Naive thymus-derived CD8-positive, alpha-beta T cell (primary cell): ENCODE measurements around the gene EEF1G. TPM values are rescaled to one million over a fixed set of nuclear protein-coding genes. Genes with fewer than 3 reads are reported as not detected.

Experiments used
- ATAC-seq, 2 donors: fragments of 150-1000 bp; cut with Tn5 transposase in 1 of 2; sonication (Bioruptor Pico), chemical (Tn5 transposase) in 1 of 2; 1 replicate in 1 of 2; 2 replicates in 1 of 2; pipeline ENCODE4 v1.10.0; 2021; ENCODE audit warnings: mild to moderate bottlenecking in 2 of 2, moderate library complexity in 2 of 2
- POLR2A ChIA-PET: fragments of 350-600 bp; sonication (Branson Sonifier 250); formaldehyde crosslinking; loops from one replicate; lab custom pipeline; 2021; ENCODE audit warnings: antibody characterized with exemption; lab: Charles Lee
- DNase-seq, 10 donors: peaks; one replicate each; pipeline versions ENCODE4 v3.0.0 to v3.0.0-alpha.2; 2020 to 2022
- H3K27ac Mint-ChIP-seq, 10 donors: one replicate each; pipeline ENCODE4 v1.8.0; 2020 to 2022; ENCODE audit warnings: mild to moderate bottlenecking in 10 of 10, mixed read lengths in 10 of 10, moderate library complexity in 4 of 10, inconsistent platforms in 1 of 10
- H3K27me3 Mint-ChIP-seq, 5 donors: one replicate each; pipeline ENCODE4 v1.8.0; 2021 to 2022; ENCODE audit warnings: mixed read lengths in 5 of 5
- H3K36me3 Mint-ChIP-seq, 3 donors: one replicate each; pipeline ENCODE4 v1.8.0; 2020 to 2022; ENCODE audit warnings: mixed read lengths in 3 of 3, mild to moderate bottlenecking in 2 of 3, inconsistent platforms in 1 of 3
- H3K4me1 Mint-ChIP-seq, 4 donors: one replicate each; pipeline ENCODE4 v1.8.0; 2021 to 2022; ENCODE audit warnings: mixed read lengths in 4 of 4
- H3K4me3 Mint-ChIP-seq, 10 donors: one replicate each; pipeline ENCODE4 v1.8.0; 2020 to 2022; ENCODE audit warnings: mild to moderate bottlenecking in 10 of 10, mixed read lengths in 10 of 10, moderate library complexity in 6 of 10, inconsistent platforms in 1 of 10
- H3K9me3 Mint-ChIP-seq, 9 donors: one replicate each; pipeline ENCODE4 v1.8.0; 2020 to 2022; ENCODE audit warnings: mixed read lengths in 9 of 9, mild to moderate bottlenecking in 3 of 9, inconsistent platforms in 1 of 9, moderate library complexity in 1 of 9
- polyA plus RNA-seq, 3 donors: library from polyadenylated mRNA; unstranded; fragments of 300-500 nt; fragmentation: Illumina TruSeq; gene quantifications; one replicate each; pipeline ENCODE4 v1.2.3, GENCODE V29; 2021
- total RNA-seq, 8 experiments: library from RNA in 2 of 8; stranded (reverse) in 2 of 8; gene quantifications; one replicate each; pipeline ENCODE4 v1.2.3 and lab custom pipeline; 2021 to 2026

The EEF1G gene
- total and polyA plus RNA-seq, 5 experiments from 2014 or later, result 1,637 to 2,152 (median 2,038) TPM

DNA sequence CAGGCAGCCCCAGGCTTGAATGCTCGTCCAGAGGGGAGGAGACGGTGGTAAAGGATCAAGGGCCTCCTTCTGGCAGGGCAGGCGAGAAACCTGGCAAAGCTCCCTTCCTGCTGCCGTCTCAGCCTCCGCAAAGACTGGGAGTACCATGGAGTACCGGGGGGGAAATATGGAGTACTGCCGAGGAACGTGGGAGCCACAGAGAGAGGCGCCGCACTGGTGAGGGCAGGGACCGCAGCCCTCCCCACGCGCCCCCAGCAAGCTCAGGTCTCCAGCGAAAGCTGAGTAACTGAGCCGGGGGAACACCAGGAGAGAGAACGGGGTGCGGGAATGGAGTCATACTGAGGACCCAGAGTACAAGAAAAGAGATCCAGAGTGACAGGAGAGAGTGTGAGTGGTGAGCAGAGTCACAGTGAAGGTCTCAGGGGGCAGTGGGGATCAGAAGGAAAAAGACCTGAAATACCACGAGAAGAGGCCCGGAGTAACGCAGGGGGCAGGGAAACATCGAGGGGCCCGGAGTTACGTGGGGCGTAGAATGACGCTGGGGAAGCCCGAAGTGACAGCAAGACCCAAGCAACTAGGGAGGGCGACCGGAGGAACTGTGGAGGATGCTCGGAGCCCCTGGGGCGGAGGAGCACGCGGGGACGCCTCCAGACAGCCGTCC lies 38.1 kb upstream of the EEF1G start:
- POLR2A ChIA-PET, result interaction anchor here (0.9 to 8.0 kb wide), 22 partner anchors 10 to 270 kb away, joined by 3 to 96 read pairs (median 7); partner anchors contain the start of genes B3GAT3, C11orf98, CSKMT and EEF1G
- H3K9me3 Mint-ChIP-seq, result no peaks in the 10 kb centered on the region
- H3K4me3 Mint-ChIP-seq, result peak overlapping the region; percentile 91 to 98 (median 94)
- peak in 7 of 10 donors; percentile 37 to 79 (median 66) for DNase-seq
- H3K27me3 Mint-ChIP-seq, result no peaks in the 10 kb centered on the region
- ATAC-seq, result peak; percentile 55 to 64
- H3K4me1 Mint-ChIP-seq, result peaks cover 34 to 62% (median 58%) of the 10 kb centered on the region in 4 donors
- H3K36me3 Mint-ChIP-seq, result peaks cover 0 to 31% (median 12%) of the 10 kb centered on the region in 3 donors
- peak overlapping the region; percentile 96 to 99 (median 98) for H3K27ac Mint-ChIP-seq

GRCh38 chr11:62610814-62611704 lies 37.4 kb upstream of the EEF1G start:
- DNase-seq (no peak), ATAC-seq (no peak)
- no peaks in the 10 kb centered on the region for H3K27me3 Mint-ChIP-seq
- H3K4me1 Mint-ChIP-seq, result peaks cover 32 to 62% (median 59%) of the 10 kb centered on the region in 4 donors
- peaks cover 0 to 32% (median 12%) of the 10 kb centered on the region in 3 donors for H3K36me3 Mint-ChIP-seq
- H3K27ac Mint-ChIP-seq, result peak overlapping the region; percentile 96 to 99 (median 98)
- H3K4me3 Mint-ChIP-seq, result peak overlapping the region; percentile 91 to 98 (median 94)
- H3K9me3 Mint-ChIP-seq, result no peaks in the 10 kb centered on the region
- POLR2A ChIA-PET, result interaction anchor here (0.6 to 8.0 kb wide), 25 partner anchors 9 to 270 kb away, joined by 3 to 96 read pairs (median 5); partner anchors contain the start of genes B3GAT3, C11orf98, CSKMT and EEF1G

DNA sequence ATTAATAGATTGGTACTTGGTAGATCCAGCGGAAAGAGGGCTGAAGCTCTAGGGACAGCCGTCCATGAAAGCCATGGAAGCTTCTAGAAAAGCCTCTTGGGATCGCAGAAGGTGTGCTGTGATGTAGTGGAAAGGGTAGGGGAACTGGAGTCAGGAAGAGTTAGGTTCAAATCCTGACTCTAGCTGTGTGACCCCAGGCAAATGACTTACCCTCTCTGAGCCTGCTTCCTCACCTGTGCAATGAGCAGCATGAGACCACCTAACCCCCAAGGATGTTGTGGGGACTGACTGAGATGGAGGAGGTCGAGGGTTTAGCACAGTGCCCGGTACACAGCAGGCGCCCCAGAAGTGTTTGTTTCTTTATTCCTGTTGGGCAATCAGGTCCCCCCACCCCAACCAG lies 36.7 kb upstream of the EEF1G start:
- peaks cover 32 to 64% (median 61%) of the 10 kb centered on the region in 4 donors for H3K4me1 Mint-ChIP-seq
- H3K9me3 Mint-ChIP-seq, result no peaks in the 10 kb centered on the region
- no peak for DNase-seq
- POLR2A ChIA-PET, result interaction anchor here (0.6 to 8.0 kb wide), 16 partner anchors 9 to 244 kb away, joined by 3 to 96 read pairs (median 16); partner anchors contain the start of genes B3GAT3, C11orf98, CSKMT and EEF1G
- H3K27ac Mint-ChIP-seq, result peak overlapping the region; percentile 46 to 98 (median 83)
- no peaks in the 10 kb centered on the region for H3K27me3 Mint-ChIP-seq
- peak overlapping the region; percentile 60 to 97 (median 78) for H3K4me3 Mint-ChIP-seq
- peaks cover 0 to 36% (median 12%) of the 10 kb centered on the region in 3 donors for H3K36me3 Mint-ChIP-seq
- no peak for ATAC-seq

- ATAC-seq, result no peak
- peaks cover 0 to 42% (median 15%) of the 10 kb centered on the region in 3 donors for H3K36me3 Mint-ChIP-seq
- POLR2A ChIA-PET, result interaction anchor here (0.7 to 8.0 kb wide), 5 partner anchors 8 to 57 kb away, joined by 4 to 96 read pairs (median 65); partner anchors contain the start of genes C11orf98, CSKMT, GANAB and MTA2
- H3K4me1 Mint-ChIP-seq, result peaks cover 28 to 69% (median 58%) of the 10 kb centered on the region in 4 donors
- no peaks in the 10 kb centered on the region for H3K9me3 Mint-ChIP-seq
- peak overlapping the region in 5 of 10 donors; percentile 19 to 78 (median 34) for H3K4me3 Mint-ChIP-seq
- H3K27ac Mint-ChIP-seq, result peak overlapping the region in 8 of 10 donors; percentile 7 to 79 (median 65)
- H3K27me3 Mint-ChIP-seq, result no peaks in the 10 kb centered on the region
- no peak for DNase-seq
These were observed 35.1 kb upstream of the EEF1G start for GRCh38 chr11:62608776-62609175.

DNA sequence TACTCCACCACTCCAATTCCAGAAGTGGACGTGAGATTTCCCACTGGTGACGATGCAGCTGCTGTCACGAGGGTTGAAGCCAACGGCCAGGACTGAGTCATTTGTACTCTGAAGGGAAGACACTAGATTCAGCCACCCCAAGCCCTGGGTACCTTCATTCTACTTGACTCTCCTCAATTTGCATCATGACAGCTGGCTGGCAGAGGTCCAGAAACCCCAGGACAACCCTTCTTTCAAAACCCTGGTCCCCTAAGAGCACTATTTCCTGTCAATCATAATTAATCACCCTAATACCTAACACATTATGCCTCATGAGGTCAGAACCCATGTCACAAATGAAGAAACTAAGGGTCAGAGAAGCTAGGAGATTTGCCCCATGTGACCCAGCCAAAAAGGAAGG lies 34.0 kb upstream of the EEF1G start:
- H3K36me3 Mint-ChIP-seq, result peaks cover 0 to 51% (median 20%) of the 10 kb centered on the region in 3 donors
- no peak for DNase-seq

DNA sequence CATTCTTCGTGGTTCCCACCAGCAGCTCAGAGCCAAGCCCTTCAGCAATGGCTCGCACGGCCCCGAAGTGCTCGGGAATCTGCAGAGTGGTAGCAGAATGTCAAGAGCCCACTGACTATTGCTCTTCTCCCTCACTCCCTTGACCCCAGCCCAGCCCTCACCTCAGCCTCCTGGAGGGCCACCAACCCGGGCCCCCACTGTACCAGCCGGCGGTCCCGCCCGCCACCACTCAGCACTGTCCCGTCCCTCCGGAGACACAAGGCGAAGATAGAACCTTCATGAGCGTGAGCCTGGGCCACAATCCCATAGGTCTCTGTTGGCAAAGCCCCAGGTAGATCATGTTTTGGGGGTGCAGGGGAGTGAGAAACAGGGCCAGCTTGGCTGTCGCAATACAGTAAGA lies 32.2 kb upstream of the EEF1G start:
- POLR2A ChIA-PET, result interaction anchor here (0.6 to 9.9 kb wide), 7 partner anchors 14 to 236 kb away, joined by 3 to 166 read pairs (median 4); partner anchors contain the start of genes B3GAT3, C11orf98, CSKMT and LBHD1

More for the DNA sequence above, 34.0 kb upstream of the EEF1G start:
- Mint-ChIP-seq H3K4me1 (peaks cover 32 to 74% (median 64%) of the 10 kb centered on the region in 4 donors), H3K27me3 (no peaks in the 10 kb centered on the region), H3K4me3 (peak overlapping the region in 2 of 10 donors; percentile 24 to 33), H3K9me3 (no peaks in the 10 kb centered on the region), H3K27ac (peak overlapping the region in 3 of 10 donors; percentile 2 to 44 (median 11))
- POLR2A ChIA-PET, result interaction anchor here (0.5 to 9.9 kb wide), 7 partner anchors 10 to 58 kb away, joined by 3 to 166 read pairs (median 5); partner anchors contain the start of genes B3GAT3, C11orf98, CSKMT and INTS5
- ATAC-seq, result no peak

DNA sequence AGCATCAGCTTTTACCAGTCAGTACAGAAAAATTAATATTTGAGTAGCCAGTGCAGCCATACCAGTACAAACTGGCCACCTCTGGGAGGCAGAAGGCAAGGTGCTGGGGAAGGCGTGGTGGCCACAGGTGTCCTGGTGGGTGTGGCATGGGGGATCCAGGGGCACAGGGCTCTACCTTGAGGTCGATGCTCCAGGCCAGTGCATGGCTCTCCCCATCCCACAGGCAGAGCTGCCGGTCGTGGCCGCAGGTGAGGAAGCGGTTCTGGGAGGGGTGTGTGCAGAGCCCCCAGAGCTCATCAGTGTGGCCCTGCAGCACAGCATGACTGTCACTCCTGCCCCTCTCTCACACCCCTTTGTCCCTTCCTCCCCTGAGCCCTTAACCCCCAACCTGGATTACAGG lies 31.8 kb upstream of the EEF1G start:
- Mint-ChIP-seq H3K4me1 (peaks cover 29 to 62% (median 57%) of the 10 kb centered on the region in 4 donors), H3K4me3 (no peak overlapping the region), H3K36me3 (peaks cover 0 to 56% (median 22%) of the 10 kb centered on the region in 3 donors), H3K9me3 (no peaks in the 10 kb centered on the region), H3K27ac (peak overlapping the region in 3 of 10 donors; percentile 15 to 56 (median 40)), H3K27me3 (no peaks in the 10 kb centered on the region)
- ATAC-seq, result no peak
- no peak for DNase-seq
- POLR2A ChIA-PET, result interaction anchor here (0.6 to 9.9 kb wide), 9 partner anchors 13 to 236 kb away, joined by 3 to 166 read pairs (median 4); partner anchors contain the start of genes B3GAT3, C11orf98, CSKMT and GANAB

More for the DNA sequence above, 32.2 kb upstream of the EEF1G start:
- no peaks in the 10 kb centered on the region for H3K9me3 Mint-ChIP-seq
- H3K36me3 Mint-ChIP-seq, result peaks cover 0 to 55% (median 22%) of the 10 kb centered on the region in 3 donors
- no peak for DNase-seq
- no peaks in the 10 kb centered on the region for H3K27me3 Mint-ChIP-seq
- no peak for ATAC-seq
- peaks cover 28 to 66% (median 59%) of the 10 kb centered on the region in 4 donors for H3K4me1 Mint-ChIP-seq
- H3K4me3 Mint-ChIP-seq, result no peak overlapping the region
- H3K27ac Mint-ChIP-seq, result no peak overlapping the region

GRCh38 chr11:62604460-62605120 lies 30.9 kb upstream of the EEF1G start:
- ATAC-seq (no peak), DNase-seq (no peak)
- POLR2A ChIA-PET, result interaction anchor here (0.6 to 9.9 kb wide), 8 partner anchors 7 to 182 kb away, joined by 3 to 166 read pairs (median 8); partner anchors contain the start of genes B3GAT3, C11orf98, CSKMT and EML3
- H3K27ac Mint-ChIP-seq, result peak overlapping the region in 3 of 10 donors; percentile 40 to 74 (median 66)
- H3K4me1 Mint-ChIP-seq, result peaks cover 32 to 62% (median 57%) of the 10 kb centered on the region in 4 donors
- H3K9me3 Mint-ChIP-seq, result no peaks in the 10 kb centered on the region
- H3K27me3 Mint-ChIP-seq, result no peaks in the 10 kb centered on the region
- peaks cover 0 to 55% (median 29%) of the 10 kb centered on the region in 3 donors for H3K36me3 Mint-ChIP-seq
- H3K4me3 Mint-ChIP-seq, result no peak overlapping the region

GRCh38 chr11:62603776-62604299 lies 30.1 kb upstream of the EEF1G start:
- no peak for ATAC-seq
- peaks cover 33 to 62% (median 58%) of the 10 kb centered on the region in 4 donors for H3K4me1 Mint-ChIP-seq

GRCh38 chr11:62603072-62603408 lies 29.3 kb upstream of the EEF1G start:
- Mint-ChIP-seq H3K9me3 (no peaks in the 10 kb centered on the region), H3K4me3 (peak overlapping the region; percentile 54 to 82 (median 70)), H3K27me3 (no peaks in the 10 kb centered on the region), H3K36me3 (peaks cover 0 to 67% (median 36%) of the 10 kb centered on the region in 3 donors), H3K27ac (peak overlapping the region in 9 of 10 donors; percentile 39 to 86 (median 64)), H3K4me1 (peaks cover 38 to 63% (median 59%) of the 10 kb centered on the region in 4 donors)
- DNase-seq (no peak), ATAC-seq (no peak)
- POLR2A ChIA-PET, result interaction anchor here (1.0 to 9.9 kb wide), 6 partner anchors 8 to 183 kb away, joined by 3 to 166 read pairs (median 7); partner anchors contain the start of genes C11orf98, CSKMT, EML3 and ROM1

More at GRCh38 chr11:62603776-62604299, 30.1 kb upstream of the EEF1G start:
- Mint-ChIP-seq H3K27ac (peak overlapping the region in 6 of 10 donors; percentile 39 to 75 (median 64)), H3K4me3 (peak overlapping the region; percentile 48 to 82 (median 66)), H3K9me3 (no peaks in the 10 kb centered on the region), H3K36me3 (peaks cover 0 to 61% (median 31%) of the 10 kb centered on the region in 3 donors), H3K27me3 (no peaks in the 10 kb centered on the region)
- POLR2A ChIA-PET, result interaction anchor here (0.6 to 9.9 kb wide), 8 partner anchors 8 to 93 kb away, joined by 3 to 166 read pairs (median 6); partner anchors contain the start of genes C11orf98, CSKMT, EML3 and GANAB
- no peak for DNase-seq
